ENCODE results near the gene CFAP61. TPM values are rescaled to one million over a fixed set of nuclear protein-coding genes. Genes with fewer than 3 reads are reported as not detected.

CFAP61 gene
- total RNA-seq, 1 experiment from 2014 or later, result 0.61 TPM

GRCh38 chr20:20407891-20408805 is 355.8 kb downstream of the CFAP61 start (continued):
- TF ChIP-seq ZSCAN18 (CRISPR knock-in tag; IDR thresholded peaks at IDR 0.05) (no peak), STAT6 (CRISPR knock-in tag; conservative IDR thresholded peaks at IDR 0.05; ENCODE audit: low read depth) (no peak), FOXP4 (CRISPR knock-in tag; IDR thresholded peaks at IDR 0.05) (no peak), ZNF121 (CRISPR knock-in tag; IDR thresholded peaks at IDR 0.05) (no peak), ESRRA (CRISPR knock-in tag; IDR thresholded peaks at IDR 0.05; ENCODE audit: borderline replicate concordance) (no peak), SMAD4 (CRISPR knock-in tag; IDR thresholded peaks at IDR 0.05) (no peak), FOXK1 (CRISPR knock-in tag; IDR thresholded peaks at IDR 0.05) (no peak)

- no peaks in the 10 kb centered on the region for H3K27me3 Mint-ChIP-seq (ENCODE audit: low read depth)
- ATAC-seq (no peak), DNase-seq (ENCODE audit: low spot score) (no peak)
- H3K4me1 Mint-ChIP-seq, result peaks cover 61% of the 10 kb centered on the region
- ChIA-PET CTCF (interaction anchor here (1.2 kb wide), 1 partner anchor 159 kb away, joined by 3 read pairs; no protein-coding TSS in a partner anchor), POLR2A (no interaction called here)
- no peak overlapping the region for H3K27ac Mint-ChIP-seq
- no peaks in the 10 kb centered on the region for H3K9me3 Mint-ChIP-seq
- no peaks in the 10 kb centered on the region for H3K36me3 Mint-ChIP-seq
- no peak overlapping the region for H3K4me3 Mint-ChIP-seq
- TF ChIP-seq EMX1 (CRISPR knock-in tag; IDR thresholded peaks at IDR 0.05), result no peak
- no peak for TF ChIP-seq FOXK1 (CRISPR knock-in tag; IDR thresholded peaks at IDR 0.05)
- TF ChIP-seq MLX (CRISPR knock-in tag; IDR thresholded peaks at IDR 0.05), result no peak
- no peak for TF ChIP-seq PRDM15 (CRISPR knock-in tag; IDR thresholded peaks at IDR 0.05)
- no peak for TF ChIP-seq E2F5 (CRISPR knock-in tag; IDR thresholded peaks at IDR 0.05)
- TF ChIP-seq ZSCAN18 (CRISPR knock-in tag; IDR thresholded peaks at IDR 0.05), result no peak
- TF ChIP-seq CBFB (CRISPR knock-in tag; IDR thresholded peaks at IDR 0.05; ENCODE audit: low read depth), result no peak
- no peak for TF ChIP-seq ZNF416 (CRISPR knock-in tag; IDR thresholded peaks at IDR 0.05)
- no peak for TF ChIP-seq GTF2I (CRISPR knock-in tag; conservative IDR thresholded peaks at IDR 0.05)
- no peak for TF ChIP-seq USF2 (CRISPR knock-in tag; IDR thresholded peaks at IDR 0.05)
- TF ChIP-seq ZBTB43 (CRISPR knock-in tag; IDR thresholded peaks at IDR 0.05), result no peak
- TF ChIP-seq ZNF219 (CRISPR knock-in tag; IDR thresholded peaks at IDR 0.05; ENCODE audit: borderline replicate concordance), result no peak
- no peak for TF ChIP-seq PRRX2 (CRISPR knock-in tag; IDR thresholded peaks at IDR 0.05)
Measured at GRCh38 chr20:20409331-20409730, 357.0 kb downstream of the CFAP61 start.
